CD4-positive, alpha-beta T cell treated with Interleukin-4 for 1 hour (primary cell): ENCODE results near the gene DCST2.

Experiments used
- DNase-seq, 2 donors: peaks; one replicate each; pipeline ENCODE4 v3.0.0-alpha.2; 2020 to 2022

Gene DCST2

DNA sequence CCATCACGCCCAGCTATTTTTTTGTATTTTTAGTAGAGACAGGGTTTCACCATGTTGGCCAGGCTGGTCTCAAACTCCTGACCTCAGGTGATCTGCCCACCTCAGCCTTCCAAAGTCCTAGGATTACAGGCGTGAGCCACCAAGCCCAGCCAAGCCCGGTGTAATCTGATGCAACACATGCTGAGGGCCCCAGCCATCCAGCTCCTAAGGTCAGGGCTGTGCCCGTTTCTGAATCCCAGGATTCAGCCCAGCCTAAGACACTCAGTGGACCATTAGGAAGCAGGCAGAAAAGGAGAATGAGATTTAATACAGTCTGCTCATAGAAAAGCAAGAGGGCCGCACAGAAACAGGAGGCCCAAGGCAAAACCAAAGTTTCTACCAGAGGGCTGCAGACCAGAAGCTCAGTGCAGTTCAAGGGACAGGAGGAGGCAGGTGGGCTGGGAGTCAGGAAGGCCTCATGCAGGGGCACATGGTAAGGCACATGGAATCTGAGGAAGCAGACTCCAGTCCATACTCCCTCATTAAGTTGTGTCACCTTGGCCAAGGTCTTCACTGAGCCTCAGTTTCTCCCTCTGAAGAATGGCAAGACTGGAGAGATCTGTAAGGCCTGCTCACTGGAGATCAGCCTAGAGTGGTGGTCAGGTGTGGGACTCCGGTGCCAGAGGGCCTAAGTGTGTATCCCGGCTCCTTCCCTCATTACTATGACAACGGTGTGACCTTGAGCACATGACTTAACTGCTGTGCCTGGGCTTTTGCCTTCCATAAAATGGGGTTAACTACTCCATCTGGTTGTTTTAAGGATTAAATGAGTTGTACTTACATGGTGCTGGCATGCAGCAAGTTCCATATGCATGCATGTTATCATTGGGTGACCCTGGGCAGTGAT lies 15.1 kb upstream of the DCST2 start:
- no peak for DNase-seq

DNA sequence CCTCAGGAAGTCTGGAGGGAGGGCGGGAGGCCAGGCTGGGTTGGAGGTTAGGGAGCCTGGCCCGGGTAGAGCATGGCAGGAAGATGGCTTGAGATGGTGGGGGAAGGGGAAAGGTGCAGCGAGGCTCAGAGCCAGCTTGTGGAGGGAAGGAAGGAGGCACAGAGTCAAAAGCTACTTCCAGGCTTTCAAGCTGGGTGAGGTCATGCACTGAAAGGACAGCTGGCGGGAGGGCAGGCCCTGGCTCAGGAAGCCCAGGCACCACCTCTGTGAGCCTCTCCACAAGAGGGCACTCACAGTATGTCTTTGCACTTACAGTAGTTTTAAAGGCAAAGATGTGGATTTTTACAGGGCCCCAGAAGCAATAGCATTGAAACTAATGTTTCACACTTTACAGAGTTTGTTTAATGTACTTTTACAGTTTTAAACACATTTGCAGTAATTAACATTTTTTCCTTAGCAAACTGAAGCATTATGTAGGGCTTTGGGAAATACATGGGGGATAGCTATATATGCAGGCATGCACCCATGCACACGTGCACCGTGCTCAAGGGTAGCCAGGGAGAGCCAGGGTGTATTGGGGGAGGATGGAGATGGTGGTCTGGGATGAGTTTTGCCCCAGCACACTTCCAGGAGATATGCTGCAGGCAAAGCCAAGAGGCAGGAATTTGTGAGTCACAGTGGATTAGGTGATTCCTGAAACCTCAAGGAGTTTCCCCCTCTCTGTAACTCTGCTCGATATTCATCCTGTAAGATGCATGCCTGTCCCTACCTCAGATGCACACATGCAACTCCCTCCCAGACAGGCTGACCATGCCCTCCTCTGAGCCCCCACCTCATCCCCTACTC lies 11.5 kb upstream of the DCST2 start:
- peak; percentile 76 to 78 for DNase-seq

DNA sequence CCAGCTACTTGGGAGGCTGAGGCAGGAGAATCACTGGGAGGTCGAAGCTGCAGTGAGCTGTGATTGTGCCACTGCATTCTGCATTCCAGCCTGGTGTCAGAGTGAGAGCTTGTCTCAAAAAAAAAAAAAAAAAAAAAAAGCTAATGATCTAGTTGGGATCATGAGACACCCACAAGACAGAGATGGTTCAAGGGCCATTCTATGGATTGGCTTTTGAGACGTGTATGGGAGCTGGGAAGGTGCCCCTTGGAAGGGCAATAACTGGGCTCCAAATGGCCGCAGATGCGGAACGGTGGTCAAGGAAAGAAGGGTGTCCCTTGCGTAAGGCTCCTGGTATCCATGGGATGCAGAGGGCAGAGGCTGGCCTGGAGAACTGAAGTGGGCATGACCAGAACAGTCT lies 10.8 kb upstream of the DCST2 start:
- DNase-seq = no peak

DNA sequence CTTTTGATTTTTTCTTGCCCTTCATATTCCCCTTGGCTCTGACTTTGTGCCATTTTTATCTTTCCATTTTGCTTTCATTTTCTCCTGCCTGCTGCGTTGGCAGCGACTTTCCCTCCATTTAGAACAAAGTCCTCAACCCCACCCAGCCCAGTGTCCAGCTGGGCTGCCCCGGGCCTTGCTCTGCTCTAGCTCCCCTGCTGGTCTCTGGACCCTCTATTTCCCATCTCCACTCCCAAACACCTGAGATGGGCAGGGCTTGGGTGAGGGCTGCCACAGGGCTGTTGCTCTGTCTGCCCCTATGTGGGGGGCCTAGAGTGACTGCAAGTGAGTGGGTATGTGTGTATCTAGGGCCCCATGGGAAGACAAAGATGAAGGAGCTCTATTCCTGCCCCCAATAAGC lies 10.2 kb upstream of the DCST2 start:
- DNase-seq = no peak

DNA sequence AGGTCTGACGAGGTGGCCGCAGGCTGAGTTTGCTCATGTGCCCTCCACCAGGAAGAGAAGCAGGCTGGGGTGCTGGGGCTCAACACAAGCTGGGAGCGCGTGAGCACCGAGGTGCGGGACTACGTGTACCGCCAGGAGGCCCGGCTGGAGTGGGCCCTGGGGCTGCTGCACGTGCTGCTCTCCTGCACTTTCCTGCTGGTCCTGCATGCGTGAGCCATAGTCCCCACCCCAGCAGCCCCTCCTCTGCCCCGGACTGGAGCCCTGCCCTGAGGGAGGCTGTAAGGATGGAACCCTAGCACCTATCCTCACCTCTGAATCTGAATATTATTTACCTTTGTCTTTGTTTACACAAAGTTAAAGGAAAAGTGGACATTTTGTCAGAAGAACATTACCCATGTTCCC lies 9.7 kb upstream of the DCST2 start:
- DNase-seq = no peak

DNA sequence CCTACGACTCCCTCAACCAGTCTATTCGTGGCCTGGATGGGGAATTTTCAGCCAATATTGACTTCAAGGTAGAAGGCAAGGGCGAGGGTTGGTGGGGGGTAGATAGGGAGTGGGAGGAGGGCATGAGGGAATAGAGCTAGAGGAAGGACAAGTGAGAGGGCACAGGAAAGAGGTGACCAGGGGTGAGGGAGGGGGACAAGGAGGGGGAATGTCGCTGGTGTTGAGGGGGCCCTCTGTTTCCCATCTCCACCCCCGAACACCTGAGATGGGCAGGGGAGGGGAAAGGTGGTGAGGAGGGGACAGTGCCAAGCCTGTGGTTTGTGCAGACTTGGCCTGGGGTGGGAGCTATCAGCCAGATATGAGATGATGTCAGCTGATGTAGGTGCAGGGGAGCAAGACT lies 9.2 kb upstream of the DCST2 start:
- DNase-seq = no peak

DNA sequence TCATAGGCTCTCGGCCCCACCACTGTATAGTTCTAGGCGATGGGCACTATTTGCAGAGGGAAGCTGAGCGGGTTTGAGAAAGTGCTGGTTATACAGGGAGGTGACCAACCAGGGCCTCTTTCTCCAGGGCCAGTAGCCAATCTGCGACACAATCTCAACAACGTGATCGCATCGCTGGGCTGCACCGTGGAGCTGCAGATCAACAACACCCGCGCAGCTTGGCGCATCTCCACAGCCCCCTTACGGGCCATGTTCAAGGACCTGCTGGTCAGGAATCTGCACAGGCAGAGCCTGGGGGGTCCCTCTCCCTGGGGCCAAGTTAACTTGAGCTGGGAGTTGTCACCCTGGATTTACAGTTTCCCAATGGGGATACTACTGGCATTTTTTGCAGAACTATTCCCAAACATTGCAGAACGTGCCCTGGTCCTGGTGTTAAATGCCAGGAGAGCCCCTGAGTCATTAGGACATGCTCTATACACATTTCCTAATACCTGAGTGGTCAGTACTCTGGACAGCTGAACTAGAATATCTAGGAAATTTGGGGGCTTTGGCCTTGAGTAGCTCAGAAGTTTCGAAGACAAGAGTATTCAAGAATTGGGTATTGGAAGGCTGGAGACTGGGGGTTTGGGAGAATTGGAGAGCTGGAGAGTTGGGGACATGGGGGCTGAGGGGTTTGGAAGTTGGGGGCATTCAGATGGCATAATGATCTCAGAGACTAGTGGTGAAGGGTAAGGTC lies 6.9 kb upstream of the DCST2 start:
- DNase-seq = no peak

DNA sequence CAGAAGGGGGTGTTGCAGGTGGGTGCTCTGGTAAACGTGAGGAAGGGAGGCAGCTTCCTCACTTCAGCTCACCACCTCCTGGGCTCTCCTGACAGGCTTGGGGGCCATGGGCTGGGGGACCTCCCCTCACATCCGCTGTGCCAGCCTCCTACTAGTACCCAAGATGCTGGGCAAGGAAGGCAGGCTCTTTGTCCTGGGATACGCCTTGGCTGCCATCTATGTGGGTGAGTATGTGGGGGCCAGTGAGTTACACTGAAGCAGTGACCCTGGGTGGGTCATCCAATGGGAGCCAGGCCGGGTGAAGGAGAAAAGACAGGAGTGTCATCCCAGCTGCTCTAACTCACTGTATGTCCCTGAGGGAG lies 5.7 kb upstream of the DCST2 start:
- DNase-seq = no peak

DNA sequence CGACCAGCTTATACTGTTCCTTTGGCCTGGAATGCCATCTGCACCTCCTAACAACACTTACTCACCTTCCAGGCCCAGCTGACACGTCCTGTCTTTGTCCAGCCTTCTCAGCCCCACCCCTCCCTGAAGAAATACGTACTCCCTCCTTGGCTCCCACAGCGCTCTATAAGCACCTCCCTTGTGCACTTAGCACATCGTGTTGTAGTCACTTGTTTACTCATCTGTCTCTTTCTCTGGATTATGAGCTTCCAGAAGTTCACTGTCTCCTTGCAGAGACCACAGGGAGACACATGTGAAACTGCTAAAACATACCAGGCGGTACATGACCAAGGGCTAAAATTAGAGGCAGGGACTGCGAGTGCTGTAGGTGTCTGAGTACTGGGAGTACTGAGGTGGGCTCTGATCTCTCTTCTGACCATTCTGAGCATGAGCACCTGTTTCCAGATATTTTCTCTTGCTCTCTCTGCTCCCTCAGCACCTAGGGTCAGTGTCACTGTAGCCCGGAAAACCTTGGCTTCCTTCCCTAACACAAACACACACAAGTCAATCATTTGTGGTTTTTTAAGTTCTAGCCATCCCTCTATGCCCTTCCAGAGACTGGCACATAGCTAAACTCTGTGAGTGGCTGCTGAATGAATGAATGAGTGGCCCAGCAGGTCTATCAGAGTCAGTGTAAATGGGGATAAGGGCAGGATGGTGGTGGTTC lies 5.2 kb upstream of the DCST2 start:
- DNase-seq = no peak

DNA sequence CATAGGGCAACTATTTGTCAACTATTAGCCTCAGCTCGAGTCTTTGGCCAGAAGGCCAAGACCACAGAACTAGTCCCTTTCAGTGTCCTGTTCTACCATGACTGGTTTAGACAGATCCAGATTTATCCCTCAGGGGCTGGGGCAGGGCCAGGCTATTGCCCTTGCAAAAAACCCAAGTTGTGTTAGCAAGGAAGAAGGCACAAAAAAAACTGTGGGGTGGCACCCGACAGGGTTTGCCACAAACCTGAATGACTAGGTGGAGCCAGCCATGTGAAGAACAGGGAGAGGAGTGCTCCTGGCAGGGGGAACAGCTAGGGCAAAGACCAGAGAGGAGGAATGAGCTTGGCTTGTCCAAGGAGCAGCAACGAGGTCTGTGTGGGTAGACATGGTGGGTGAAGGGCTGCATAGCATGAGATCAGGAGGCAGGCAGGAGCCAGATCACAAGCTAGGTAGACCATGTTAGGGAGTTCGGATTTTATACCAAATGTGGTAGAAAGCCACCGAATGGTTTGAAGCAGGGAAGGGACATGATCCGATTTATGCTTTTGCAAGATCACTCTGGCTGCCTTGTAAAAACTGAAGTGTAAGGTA lies 4.4 kb upstream of the DCST2 start:
- DNase-seq = no peak

DNA sequence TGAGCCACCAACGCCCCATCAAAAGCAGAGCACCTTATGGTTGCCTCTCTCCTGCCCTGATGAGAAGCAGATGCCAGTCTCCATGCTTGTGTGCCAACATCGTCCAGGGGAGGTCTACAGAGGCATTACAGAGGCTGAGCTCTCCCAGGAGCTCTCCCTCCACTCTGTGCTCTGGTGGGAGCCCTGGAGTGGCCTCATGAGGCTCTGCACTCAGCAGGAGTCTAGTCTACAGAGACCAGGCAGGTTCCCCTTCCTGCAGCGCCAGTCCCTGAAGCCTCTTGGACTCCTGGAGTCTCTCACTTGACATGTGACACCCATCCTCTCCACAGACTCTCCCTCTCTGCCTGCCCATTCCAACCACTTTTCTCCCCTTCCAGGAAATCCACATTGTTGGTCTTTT lies 3.5 kb upstream of the DCST2 start:
- no peak for DNase-seq

DNA sequence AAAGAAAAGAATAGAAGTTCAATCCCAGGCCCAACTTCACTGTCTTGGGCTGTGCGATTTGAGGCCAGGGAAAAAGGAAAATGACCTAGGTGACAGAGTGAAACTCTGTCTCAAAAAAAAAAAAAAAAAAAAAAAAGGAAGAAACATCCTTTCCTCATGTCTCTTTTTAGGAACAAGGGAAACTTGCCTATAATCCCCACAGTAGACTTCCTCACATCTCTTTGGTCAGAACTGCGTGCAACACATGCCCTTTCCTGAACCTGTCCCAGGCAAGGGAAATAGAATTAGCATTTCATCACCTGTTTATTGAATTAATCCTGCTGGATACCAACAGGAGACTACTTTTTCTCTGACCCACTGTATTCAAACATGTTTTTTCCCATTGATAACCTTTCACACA lies 2.4 kb upstream of the DCST2 start:
- DNase-seq = no peak

DNA sequence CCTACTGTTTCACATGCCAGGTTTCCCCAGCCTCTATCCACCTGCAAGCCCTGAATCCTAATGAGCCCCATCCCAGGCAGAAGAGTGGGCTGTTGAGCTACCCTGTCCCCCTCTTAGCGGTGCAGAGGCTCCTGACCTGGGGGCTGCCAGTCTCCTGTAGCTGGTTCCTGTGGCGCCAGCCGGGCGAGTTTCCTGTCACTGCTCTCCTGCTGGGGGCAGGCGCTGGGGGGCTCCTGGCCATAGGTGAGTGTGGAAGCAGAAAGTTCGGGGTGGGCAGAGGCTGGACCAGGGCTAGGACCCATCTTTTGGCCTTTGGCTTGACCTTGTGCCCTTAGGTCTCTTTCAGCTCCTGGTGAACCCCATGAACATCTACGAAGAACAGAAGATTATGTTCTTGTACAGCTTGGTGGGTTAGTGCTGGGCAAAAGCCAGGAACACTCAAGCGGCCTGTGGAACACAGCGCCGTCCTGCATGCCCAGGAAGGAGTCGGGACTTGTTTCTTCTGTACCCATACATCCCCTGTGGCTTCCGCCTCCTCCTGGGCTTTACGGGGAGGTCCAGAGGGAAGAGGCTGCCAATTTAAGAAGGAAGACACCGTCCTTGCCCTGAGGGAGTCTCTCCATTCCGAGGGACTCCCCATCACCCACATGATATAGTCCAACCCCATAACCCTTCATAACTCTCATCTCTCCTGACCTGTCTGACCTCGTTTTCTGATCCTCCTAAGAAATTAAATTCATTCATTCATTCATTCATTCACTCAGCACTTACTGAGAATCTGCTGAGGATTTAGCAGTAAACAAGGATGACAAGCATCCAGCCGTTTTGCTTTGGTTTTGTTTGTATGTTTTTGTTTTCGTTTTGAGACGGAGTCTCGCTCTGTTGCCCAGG lies 982 bp upstream of the DCST2 start:
- no peak for DNase-seq

DNA sequence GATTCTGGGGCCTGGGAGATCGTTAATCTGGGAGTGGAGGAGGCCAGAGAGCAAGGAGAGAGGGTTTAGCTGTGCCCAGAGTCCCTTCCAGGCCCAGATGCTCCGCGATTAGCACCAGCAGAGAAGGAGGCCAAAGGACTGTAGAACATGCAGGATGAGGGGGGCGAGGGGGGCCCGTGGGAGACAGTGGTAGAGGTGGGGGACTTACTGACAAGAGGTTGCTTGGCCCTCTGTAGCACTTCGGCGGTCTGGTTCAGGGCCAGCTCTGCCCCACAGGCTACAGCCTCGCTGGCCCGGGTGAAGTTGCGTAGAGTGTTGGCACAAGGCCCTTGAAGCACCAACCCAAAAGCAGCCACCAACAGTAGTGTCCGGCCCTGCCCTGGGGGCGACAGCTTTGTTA lies 695 bp downstream of the DCST2 start:
- DNase-seq = no peak

DNA sequence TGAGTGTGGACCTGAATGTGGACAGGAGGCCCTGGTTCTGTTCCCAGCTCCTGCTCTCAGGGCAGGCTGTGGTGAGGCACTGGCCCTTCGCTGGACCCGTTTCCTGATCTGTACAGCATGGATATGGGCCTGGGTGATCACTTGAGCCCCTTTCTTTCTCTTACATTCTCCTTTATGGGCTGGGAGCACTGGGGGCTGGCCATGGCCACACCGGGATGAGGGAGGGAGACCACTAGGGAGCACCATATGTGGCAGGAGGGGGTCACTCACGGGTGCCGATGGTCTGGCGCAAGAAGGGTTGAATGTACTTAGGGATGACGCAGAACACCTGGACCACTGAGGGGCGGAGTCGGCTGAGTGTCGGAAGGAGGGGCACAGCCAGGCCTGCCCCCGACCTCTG lies 2.7 kb downstream of the DCST2 start:
- no peak for DNase-seq

DNA sequence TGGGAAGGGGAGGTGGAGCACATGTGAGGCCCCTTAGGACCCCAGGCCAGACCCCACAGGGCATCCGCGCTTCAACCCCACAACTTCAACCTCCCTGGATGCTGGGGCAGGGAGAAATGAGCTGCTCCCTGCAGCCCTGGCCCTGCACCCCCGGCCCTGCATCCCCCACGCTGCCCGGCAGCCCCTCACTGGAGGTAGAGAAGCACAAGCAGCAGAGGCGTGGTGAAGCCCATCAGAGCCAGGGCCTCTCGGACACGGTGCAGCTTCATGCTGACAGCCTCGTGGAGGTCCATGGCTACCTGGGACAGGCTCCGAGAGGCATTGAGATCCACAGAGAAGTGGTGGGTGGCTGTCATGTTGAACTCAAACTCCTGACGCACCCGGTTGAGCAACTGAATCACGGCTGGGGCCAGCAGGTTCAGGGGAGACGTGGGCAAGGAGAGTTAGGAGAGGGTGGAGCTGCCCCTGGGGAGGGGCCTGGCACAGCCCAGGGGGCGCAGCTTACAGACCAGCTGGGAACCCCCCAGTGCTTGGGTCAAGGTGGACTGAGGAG lies 3.3 kb downstream of the DCST2 start:
- no peak for DNase-seq

DNA sequence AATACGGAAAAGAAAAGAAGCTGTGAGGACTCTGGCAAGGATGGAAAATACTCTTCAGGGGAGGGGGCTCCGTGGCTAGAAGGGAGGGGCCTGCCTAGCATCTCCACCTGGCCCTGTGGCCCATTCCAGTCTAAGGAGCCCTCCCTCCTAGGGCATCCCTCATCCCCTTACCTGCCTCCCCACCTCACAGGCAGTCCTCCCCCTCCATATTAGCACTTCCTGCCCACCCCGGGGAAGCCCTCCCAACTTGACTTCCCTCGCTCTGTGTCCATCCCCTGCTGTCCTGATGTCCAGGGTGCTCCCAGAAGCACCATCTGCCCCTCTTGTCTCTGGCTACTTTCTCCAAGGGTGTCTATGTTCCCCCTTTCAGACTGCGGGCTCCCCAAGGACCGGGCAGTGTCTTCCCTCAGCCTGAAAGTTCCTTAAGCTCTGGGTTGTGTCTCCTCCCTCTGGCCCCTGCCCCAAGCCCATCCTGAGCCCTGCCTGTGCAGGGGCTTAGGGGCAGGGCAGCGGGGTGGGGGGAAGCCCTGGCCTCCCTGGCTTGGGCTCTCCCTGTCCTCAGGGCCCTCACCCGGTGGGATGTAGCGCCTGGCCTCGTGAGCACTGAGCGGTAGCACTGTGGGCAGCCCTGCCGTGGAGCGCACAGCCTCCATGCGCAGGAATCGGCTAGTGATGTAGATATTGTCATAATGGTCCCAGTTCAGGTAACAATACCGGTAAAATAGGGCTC lies 3.9 kb downstream of the DCST2 start:
- no peak for DNase-seq

DNA sequence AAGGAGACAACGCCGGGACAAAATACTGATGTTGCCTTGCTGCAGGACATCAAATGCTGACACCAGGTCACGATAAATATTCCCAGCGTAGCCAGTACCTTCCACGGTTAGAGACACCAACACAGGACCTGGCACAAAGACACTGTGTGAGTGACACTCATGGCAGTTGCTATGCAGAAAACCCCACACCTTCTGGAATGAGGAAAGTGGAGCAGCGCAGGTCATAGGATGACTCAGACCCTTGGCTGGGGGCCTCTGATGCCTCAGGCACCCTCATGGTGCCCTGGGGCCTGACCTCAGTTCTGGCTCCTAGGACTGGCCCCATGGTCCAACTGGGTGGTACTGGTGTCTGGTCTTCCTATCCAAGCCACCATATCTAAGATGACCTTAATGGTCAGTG lies 7.0 kb downstream of the DCST2 start:
- no peak for DNase-seq

DNA sequence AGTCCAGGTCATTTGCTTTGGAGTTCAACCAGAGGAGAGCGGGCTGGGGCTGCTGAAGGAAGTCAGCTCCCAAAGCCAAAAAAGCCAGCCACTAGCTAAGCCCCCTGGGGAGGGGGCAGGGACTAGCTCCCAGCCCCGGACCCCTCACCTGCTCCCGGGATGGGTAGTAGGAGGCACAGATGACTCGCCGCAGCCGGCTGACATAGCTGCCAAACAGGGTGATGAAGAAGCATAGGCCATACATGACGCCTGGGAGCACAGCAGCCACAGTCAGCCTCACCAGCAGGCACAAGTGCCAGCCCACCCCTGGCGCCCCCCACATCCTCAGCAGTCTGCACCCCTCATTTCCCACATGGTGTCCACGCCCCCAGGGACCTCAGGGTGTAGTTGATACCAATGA lies 7.4 kb downstream of the DCST2 start:
- DNase-seq = no peak

DNA sequence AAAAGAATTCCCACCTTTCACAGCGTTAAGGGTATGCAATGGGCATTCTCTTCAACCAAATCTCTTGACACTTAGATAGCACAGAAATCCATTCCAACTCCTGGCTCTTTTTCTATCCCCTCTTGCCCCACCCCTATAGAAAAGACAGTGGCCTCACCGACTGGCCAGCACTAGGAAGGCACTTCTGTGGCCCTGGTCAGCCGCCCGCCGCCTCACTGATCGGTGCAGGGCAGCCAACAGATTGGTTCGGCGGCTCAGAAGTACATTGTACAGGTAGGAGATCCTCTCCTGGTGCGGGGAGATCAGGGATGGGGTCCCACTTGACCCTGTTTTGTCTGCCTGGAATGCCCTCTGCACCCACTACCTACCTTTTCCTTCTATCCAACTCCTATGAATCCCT lies 9.3 kb downstream of the DCST2 start:
- DNase-seq = no peak
